GM21619 (cell line): ENCODE results near the gene AKAP10.
A peak's percentile ranks its signal among the peaks of the same experiment; 100 is the strongest.
"Not testable (repeated sequence)": the region's sequence is repeated elsewhere in the genome, so short reads cannot be mapped to it uniquely, and the experiment has no call there.

Experiments
- ATAC-seq: cut with Tn5 transposase; IDR thresholded peaks from one replicate; pipeline ENCODE4 v1.9.1; 2021; ENCODE audit not compliant: unreplicated experiment

The AKAP10 gene

DNA sequence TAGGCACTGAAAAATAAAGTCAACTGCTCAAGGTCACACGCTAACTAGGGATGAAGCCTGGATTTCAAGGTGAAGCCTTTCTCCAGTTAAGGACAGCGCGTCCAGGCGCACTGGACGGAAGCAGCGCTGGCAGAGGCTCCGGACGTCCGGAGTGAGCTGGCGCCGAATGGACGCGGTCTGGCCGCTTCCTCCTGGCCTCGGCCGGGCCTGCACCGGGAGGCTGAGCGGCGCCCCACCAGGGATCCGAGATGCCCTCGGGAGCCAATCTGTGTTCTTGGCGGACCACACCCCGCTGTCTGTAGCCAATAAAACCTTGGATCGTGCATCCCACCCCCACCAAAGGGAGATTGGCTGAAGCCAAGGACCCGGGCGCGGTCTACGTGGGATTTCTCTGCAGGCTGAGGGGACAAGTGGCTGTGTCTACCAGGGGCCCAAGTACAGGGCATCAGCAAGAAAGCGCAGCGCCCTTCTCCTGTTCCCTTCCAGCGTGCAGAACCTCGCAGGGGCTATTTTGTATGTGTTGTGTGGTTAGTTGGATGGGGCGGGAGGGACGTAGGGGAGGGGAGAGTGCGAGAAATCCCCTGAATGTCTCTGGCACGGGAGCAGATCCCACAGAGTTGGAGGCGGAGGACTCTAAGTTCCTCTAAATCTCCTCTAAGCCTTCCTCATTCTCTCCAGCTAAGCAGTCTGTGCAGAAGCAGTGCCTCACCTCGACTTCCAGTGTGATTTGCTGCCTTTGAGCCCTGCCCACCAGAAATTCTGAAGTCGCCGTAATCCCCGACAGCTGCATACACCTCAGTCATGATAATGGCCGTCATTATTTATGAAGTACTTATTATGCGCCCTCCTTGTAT lies 2.5 kb upstream of the AKAP10 start:
- ATAC-seq: no peak

DNA sequence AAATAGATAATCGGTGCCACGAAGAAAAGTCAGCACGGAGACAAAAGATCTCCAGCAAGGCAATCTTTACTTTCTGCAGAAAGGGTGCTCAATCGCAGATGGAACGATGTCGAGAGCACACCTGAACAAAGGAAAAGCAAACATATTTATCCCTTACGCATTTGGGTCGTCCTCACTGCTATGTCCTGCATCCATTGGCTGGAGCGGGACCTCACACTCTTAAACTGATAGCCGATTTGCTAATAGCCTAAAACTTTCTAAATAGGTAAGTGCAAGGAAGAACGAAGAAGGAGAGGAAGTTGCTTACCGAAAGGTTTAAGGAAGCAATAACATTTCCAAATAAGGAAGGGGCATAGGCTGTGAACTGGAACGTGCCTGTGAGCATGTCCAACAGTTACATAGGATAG lies 1.2 kb upstream of the AKAP10 start:
- ATAC-seq: no peak

DNA sequence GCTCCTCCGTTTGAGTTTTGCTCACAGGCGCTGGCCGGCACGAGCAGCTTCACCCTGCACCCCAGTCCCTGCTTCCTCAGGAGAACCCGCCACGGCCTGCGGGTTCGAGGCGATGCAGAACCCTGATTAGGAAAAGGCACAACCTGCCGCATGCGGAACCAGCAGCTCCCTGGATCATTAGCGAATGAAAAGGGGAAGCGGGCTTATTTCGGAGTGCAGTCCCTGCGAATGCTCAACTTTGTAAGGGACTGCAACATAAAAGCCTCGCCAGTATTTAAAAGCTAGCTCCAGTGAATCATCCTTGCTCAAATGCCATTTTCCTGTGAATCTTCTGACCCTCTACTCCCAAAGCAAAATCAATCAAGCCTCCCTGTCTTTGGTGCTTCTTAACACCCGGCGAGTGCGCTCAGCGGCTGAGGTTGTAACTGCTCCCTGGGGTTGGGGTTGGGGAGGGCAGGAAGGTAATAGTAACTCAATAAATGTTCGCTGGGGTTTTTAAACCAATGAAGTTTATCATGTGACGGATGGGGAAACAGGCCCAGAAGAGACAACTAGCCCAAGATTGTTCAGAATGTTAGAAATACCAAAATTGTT lies 678 bp upstream of the AKAP10 start:
- peak; percentile 33 for ATAC-seq

DNA sequence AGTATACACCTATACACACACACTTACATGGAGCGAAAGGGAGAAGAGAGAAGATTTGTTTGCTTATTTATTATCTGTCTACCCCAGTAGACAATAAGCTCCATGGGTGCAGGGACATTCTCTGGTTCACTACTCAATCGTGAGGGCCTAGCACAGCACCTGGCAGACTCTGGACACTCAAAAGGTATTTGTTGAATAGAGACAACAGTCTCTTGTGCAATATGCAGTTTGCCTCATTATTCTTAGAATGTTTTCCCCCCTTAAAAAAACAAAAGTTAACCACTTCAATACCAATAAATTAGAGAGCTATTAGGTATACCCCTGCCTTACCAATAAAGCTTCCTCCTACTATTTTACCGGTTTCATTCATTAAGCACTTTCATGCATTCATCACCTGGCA lies 2.0 kb downstream of the AKAP10 start:
- no peak for ATAC-seq

DNA sequence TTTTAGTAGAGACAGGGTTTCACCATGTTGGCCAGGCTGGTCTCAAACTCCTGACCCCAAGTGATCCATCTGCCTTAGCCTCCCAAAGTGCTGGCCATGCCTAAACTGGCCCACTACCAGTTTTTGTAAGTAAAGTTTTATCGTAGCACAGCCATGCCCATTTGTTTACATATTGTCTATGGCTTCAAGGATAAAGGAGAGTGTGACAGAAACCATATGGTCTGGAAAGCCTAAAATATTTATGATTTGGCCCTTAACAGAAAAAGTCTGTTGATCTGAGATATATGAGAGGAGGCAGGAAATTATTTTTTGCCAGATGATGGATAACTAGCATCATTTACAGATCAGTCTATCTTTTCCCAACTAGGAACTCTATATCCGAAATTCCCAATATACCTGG lies 4.5 kb downstream of the AKAP10 start:
- no peak for ATAC-seq

DNA sequence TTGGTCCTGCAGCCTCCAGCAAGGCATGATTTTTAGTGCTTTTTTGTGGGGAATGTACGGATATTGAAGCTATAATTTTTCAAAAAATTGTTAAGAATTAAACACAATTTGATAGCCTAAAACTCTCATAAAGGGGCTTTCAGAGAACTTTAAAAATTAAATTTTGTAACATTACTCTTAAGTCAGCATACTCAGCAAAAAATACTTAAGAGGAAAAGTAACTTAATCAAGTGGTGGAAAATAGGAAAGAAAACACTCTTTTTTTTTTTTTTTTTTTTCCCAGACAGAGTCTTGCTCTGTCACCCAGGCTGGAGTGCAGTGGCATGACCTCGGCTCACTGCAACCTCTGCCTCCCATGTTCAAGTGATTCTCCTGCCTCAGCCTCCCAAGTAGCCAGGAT lies 14.7 kb downstream of the AKAP10 start:
- not testable (repeated sequence) for ATAC-seq

DNA sequence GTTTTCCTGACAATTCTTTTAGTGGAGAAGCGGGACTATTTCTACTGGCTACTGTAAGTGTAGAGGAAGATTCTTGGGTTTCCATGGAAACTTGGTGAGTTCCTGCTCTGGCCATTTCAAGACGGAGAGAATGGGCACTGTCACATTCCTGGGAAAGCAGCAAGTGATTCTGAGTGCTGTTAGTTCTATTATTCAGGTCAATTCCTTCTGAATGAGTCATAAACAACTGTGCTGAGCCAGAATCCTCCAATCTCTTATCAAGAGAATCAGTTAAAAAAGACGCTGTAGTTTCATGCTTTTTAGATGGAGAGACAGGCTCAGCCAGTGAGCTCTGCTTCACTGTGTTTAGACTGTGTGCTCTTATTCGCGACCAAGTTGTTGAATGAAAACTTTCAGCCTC lies 19.6 kb downstream of the AKAP10 start:
- no peak for ATAC-seq

DNA sequence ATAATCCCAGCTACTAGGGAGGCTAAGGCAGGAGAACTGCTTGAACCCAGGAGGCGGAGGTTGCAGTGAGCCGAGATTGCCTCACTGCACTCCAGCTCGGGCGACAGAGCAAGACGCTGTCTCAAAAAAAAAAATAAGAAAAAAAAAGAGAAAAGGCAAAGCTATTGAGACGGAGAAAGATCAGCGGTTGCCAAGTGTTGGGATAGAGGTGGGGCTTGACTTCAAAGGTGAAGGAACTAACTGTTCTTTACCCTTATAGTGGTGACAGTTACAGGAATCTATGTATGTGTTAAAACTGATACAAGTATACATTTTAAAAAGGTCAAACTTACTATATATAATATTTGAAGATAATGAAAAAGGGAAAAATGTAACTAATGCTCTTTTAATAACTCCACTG lies 22.5 kb downstream of the AKAP10 start:
- ATAC-seq: no peak

DNA sequence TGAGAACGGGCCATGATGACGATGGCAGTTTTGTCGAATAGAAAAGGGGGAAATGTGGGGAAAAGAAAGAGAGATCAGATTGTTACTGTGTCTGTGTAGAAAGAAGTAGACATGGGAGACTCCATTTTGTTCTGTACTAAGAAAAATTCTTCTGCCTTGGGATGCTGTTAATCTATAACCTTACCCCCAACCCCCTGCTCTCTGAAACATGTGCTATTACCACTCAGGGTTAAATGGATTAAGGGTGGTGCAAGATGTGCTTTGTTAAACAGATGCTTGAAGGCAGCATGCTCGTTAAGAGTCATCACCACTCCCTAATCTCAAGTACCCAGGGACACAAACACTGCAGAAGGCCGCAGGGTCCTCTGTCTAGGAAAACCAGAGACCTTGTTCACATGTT lies 26.2 kb downstream of the AKAP10 start:
- not testable (repeated sequence) for ATAC-seq

DNA sequence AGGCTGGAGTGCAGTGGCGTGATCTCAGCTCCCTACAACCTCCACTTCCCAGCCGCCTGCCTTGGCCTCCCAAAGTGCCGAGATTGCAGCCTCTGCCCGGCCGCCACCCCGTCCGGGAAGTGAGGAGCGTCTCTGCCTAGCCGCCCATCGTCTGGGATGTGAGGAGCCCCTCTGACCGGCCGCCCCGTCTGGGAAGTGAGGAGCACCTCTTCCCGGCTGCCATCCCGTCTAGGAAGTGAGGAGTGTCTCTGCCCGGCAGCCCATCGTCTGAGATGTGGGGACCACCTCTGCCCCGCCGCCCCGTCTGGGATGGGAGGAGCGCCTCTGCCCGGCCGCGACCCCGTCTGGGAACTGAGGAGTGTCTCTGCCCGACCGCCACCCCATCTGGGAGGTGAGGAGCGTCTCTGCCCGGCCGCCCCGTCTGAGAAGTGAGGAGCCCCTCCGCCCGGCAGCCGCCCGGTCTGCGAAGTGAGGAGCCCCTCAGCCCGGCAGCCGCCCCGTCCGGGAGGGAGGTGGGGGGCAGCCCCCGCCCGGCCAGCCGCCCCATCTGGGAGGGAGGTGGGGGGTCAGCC lies 26.9 kb downstream of the AKAP10 start:
- not testable (repeated sequence) for ATAC-seq

DNA sequence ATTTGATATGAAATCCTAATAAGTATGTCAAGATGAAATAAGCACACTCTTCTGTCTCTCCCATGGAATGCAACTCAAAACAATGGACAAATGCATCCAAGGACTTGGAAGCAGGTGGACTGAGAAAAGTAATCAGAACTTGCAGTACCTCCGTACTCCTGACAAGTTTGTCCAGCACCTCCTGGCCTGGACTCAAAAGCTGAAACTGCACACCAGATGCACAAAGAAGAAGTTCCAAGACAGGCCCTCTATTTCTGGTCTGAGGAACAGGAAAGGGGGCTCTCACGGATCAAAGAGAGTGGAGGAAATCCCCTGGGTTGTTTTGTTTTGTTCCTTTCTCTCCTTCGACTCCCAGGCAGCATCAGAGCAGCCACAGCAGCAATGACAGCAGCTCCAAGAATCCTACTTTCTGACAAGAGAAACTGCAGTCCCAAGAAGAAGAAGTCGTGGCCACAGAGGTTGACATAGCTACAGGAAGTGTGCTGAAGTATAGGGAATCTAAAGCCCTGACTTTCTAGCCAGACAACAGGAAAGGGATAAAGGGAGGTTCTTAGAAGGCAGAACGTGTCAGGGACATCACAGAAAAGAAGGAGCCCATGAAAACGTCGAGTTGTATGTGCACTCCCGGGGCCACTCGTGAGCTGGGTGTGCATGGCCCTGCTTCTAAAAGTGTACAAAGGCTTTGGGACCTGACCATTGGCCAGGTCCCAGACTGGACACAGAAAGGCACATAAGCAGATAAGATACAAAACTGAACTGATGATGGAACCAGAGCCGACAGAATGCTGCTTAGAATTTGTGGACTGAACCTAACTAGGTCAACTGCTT lies 29.3 kb downstream of the AKAP10 start:
- no peak for ATAC-seq

DNA sequence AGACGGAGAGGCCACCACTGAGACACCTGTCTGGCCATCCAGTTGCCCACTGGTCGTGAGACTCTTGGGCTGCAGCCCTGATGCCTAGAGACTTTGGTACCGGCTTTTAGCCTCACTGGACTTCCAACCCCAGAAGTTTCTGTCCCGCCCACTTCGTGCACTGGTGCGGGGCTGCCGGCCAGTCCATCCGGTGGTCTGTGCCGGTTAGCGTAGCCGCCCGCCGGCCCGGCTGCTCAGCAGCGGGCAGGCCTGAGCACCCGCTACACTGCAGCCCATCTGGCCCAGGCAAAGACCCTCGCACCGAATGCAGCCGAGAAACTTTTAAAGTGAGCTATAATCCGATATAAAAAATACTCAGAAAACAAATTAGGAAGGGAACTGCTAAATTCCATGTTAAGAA lies 30.7 kb downstream of the AKAP10 start:
- ATAC-seq: no peak

DNA sequence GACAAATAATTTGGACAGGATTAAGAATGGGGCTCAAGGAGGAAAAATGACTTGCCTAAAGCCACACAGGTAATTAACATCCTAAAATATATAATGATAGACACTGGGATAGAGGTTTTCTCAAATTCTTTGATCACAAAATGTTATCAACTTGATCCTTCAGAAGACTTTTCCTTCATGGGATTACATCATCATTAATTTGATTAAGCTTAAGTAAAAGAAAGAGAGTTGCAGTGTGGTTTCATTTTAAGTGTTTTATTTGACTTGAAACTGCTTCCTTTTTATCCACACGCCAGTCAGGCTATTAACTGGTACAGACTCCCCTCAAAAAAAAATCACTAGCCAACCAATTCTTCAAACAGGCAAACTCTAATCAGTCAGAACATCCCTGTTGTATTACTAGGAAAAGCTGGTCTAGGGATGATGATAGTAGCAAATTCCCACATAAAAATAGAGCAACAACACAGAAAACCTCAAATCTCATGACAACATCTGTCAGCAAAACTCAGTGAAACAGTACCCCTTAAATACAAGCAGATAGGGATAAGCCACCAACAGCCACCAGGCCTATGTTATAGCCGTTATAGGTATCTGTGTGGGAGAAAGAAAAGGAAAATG lies 32.5 kb downstream of the AKAP10 start:
- ATAC-seq: no peak

DNA sequence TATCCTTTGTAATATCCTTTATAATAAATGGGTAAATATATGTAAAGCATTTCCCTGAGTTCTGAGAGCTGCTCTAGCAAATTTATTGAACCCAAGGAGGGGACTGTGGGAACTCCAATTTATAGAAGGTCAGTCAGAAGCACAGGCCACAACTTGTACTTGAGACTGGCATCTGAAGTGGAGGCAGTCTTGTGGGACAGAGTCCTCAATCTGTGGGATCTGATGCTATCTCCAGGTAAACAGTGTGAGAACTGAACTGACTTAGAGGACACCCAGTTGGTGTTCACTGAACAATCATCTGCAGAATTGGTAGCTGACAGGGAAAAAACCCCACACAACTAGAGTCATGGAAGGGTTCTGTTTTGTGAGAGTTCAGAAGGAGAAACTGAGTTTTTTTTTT lies 34.0 kb downstream of the AKAP10 start:
- ATAC-seq: no peak

DNA sequence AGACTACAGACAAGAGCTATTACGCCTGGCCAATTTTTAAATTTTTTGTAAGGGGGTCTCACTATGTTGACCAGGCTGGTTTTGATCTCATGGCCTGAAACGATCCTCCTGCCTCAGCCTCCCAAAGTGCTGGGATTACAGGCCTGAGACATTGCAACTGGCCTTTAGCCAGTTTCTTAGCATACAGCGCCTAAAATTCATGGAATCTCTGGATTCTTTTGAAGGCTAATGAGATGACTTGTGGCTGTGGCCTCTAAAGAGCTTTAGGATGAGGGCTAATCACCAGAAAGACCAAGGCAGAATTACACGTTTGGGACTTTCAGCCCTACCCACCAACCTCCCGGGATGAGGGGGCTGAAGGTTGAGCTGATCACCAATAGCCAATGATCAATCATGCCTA lies 34.6 kb downstream of the AKAP10 start:
- no peak for ATAC-seq

DNA sequence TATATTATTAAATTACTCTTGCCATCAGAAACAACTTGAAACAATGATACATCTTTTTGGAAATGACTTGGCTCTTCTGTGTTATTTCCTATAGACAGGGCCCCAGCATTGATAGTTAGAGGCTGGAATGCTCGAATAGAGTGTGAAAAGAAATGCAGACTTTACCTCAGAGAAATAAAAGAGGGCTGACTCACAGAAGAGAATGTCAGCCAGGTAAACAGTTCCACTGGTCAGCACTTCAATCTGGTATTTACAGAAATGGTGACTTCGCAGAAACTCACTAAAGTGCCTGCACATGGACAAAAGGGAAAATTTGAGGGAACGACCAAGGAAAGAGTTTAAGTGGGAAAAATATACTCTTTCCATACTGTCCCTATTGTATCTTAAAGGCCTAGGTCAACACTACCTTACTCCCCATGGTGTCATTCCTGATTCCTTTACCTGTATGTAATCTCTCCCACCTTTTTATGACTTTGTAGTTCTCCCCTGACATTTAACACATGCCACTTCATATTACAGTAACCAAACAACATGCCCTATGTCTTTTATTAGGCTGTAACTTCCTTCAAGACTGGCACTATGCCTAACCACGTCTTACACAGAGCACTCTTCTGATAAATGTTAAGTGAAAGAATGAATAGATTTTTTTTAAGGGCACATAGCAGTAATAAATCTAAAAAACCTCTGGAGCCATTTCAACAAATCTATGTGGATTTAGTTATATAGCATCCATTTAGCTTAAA lies 36.7 kb downstream of the AKAP10 start:
- no peak for ATAC-seq

DNA sequence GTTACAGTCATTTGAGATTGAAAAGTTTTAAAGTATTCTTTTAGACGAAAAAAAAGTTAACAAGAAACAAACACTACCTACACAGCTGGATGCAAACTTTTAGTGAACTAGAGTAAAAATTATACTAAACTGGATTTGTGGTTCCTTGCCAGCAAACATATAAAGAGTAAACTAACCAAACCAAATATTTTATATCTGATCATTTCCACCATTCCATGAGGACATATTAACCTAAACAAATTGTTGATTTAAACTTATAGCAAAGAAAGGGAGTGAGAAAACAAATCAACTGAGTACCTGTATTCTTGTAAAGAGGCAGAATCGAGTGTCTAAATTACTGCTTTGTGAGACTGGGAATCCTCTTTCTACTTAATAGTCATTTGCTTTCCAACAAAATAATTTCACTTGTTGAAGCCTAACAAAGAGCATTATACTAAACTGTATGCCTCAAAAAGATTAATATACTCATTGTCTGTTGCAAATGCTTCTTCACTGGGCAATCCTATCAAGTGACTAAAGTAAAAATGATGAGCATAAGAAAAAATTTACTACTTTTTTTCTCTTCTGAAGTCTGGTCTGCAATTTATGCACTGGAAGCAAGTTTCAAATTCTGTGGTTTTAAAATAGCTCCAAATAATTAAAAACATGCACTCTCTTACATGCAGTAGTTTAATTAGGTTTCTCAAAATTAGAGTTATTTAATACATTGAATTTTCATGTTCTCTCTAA lies 37.5 kb downstream of the AKAP10 start:
- ATAC-seq: no peak

DNA sequence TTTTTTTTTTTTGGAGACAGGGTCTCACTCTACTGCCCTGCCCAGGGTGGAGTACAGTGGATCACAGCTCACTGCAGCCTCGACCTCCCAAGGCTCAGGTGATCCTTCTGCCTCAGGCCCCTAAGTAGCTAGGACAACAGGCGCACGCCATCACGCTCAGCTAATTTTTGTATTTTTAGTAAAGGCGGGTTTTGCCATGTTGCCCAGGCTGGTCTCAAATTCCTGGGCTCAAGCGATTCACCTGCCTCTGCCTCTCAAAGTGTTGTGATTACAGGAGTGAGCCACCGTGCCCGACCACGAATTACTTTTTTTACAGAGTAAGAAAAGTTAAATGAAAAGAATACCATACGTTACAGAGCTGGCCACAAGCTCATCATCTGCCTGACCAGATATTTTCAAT lies 38.9 kb downstream of the AKAP10 start:
- no peak for ATAC-seq

DNA sequence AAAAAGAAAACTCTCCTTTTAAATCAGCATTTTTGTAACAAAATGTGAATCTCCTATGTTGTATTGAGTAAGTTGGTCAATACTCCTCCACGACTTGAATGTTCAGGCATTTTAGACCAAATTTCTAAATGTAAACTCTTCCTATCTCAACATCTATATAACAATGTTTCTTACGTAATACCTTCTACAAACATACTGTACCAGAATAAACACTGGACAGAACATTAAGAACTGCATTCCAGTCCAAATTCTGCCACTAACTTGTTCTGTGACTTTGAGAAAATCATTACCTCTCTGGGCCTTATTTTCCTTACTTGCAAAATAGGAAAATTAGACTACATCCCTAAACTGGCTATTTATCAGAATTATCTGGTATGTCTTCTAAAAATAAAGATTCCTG lies 40.1 kb downstream of the AKAP10 start:
- no peak for ATAC-seq

DNA sequence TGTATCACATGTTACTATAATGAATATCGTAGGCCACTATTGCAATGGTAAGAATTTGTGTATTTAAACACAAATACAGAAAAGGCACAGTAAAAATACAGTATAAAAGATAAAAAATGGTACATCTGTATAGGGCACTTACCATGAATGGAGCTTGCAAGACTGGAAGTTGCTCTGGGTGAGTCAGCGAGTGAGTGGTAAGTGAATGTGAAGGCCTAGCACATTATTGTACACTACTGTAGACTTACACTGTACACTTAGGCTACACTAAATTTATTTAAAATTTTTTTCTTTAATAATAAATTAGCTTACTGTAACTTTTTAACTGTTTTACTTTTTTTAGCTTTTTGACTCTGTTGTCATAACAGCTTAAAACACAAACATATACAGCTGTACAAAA lies 42.5 kb downstream of the AKAP10 start:
- ATAC-seq: no peak
